HFFc6 (cell line): Measurements from ENCODE around the gene SLC23A2. TPM values are rescaled to one million over a fixed set of nuclear protein-coding genes. Genes with fewer than 3 reads are reported as not detected.

ENCODE experiments used
- DNase-seq: peaks from one replicate; pipeline ENCODE4 v3.0.0-alpha.2; 2018
- H3K27ac Mint-ChIP-seq: 2 replicates; pipeline ENCODE4 v1.8.0; 2020; ENCODE audit warnings: mild to moderate bottlenecking, mixed read lengths
- H3K27me3 Mint-ChIP-seq: 2 replicates; pipeline ENCODE4 v1.8.0; 2021; ENCODE audit warnings: mild to moderate bottlenecking, moderate library complexity, mixed read lengths; ENCODE audit not compliant: insufficient read depth
- H3K36me3 Mint-ChIP-seq: 2 replicates; pipeline ENCODE4 v1.8.0; 2021; ENCODE audit warnings: low read depth, mixed read lengths
- H3K4me1 Mint-ChIP-seq: 2 replicates; pipeline ENCODE4 v1.8.0; 2020; ENCODE audit warnings: low read depth, mixed read lengths
- H3K4me3 Mint-ChIP-seq: 2 replicates; pipeline ENCODE4 v1.8.0; 2020; ENCODE audit warnings: mild to moderate bottlenecking, moderate library complexity, mixed read lengths
- H3K9me3 Mint-ChIP-seq: 2 replicates; pipeline ENCODE4 v1.8.0; 2020; ENCODE audit warnings: mild to moderate bottlenecking, mixed read lengths
- CTCF ChIP-seq: fragments of 200-600 bp; sonication (generic); IDR thresholded peaks from 2 replicates; pipeline ENCODE4 v1.5.0; 2021; ENCODE audit warnings: antibody characterized with exemption, mild to moderate bottlenecking
- total RNA-seq, 6 experiments: library from RNA; stranded (reverse); fragmentation: NEBNext Ultra II Directional; extraction: Animal tissue kit (Norgen Biotek cat#: 25700); gene quantifications; 2 replicates in 1 of 6; 3 replicates in 5 of 6; pipeline ENCODE4 v1.2.3, GENCODE V29; 2021

The SLC23A2 gene
- total RNA-seq, 6 experiments from 2014 or later: 12.5 to 17.2 (median 15.7) TPM

DNA sequence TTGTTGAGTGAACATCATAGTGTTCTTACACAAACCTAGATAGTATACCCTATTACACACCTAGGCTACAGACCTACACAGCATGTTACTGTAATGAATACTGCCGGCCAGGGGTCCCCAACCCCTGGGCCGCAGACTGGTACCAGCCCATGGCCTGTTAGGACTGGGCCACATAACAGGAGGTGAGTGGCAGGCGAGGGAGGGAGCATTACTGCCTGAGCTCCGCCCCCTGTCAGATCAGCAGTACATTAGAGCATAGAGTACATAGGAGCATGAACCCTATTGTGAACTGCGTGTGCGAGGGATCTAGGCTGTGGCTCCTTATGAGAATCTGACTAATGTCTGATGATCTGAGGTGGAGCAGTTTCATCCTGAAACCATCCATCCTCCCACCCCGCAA is 153.3 kb downstream of the SLC23A2 start:
- TF ChIP-seq CTCF: no peak
- Mint-ChIP-seq H3K27me3 (peaks cover 6% of the 10 kb centered on the region), H3K4me1 (no peaks in the 10 kb centered on the region), H3K36me3 (no peaks in the 10 kb centered on the region; the same call in 1 of the 2 replicates), H3K27ac (no peak overlapping the region), H3K9me3 (peaks cover 3% of the 10 kb centered on the region; the same call in 1 of the 2 replicates), H3K4me3 (no peak overlapping the region)
- no peak for DNase-seq

GRCh38 chr20:4846821-4847220 is 154.5 kb downstream of the SLC23A2 start:
- peaks cover 6% of the 10 kb centered on the region for H3K27me3 Mint-ChIP-seq
- DNase-seq: no peak
- H3K27ac Mint-ChIP-seq: no peak overlapping the region
- H3K4me3 Mint-ChIP-seq: no peak overlapping the region
- no peaks in the 10 kb centered on the region for H3K4me1 Mint-ChIP-seq
- TF ChIP-seq CTCF: no peak
- H3K9me3 Mint-ChIP-seq: peaks cover 3% of the 10 kb centered on the region; the same call in 1 of the 2 replicates
- no peaks in the 10 kb centered on the region; the same call in 1 of the 2 replicates for H3K36me3 Mint-ChIP-seq

- no peaks in the 10 kb centered on the region; the same call in 1 of the 2 replicates for H3K36me3 Mint-ChIP-seq
- no peak for TF ChIP-seq CTCF
- H3K4me3 Mint-ChIP-seq: no peak overlapping the region
- H3K27me3 Mint-ChIP-seq: peaks cover 10% of the 10 kb centered on the region
- H3K27ac Mint-ChIP-seq: no peak overlapping the region
- H3K4me1 Mint-ChIP-seq: no peaks in the 10 kb centered on the region
- H3K9me3 Mint-ChIP-seq: peaks cover 3% of the 10 kb centered on the region; the same call in 1 of the 2 replicates
- DNase-seq: no peak
Measured at GRCh38 chr20:4844751-4845465, 156.4 kb downstream of the SLC23A2 start.

- Mint-ChIP-seq H3K4me3 (no peak overlapping the region), H3K9me3 (peaks cover 3% of the 10 kb centered on the region; the same call in 1 of the 2 replicates), H3K27ac (no peak overlapping the region), H3K36me3 (no peaks in the 10 kb centered on the region; the same call in 1 of the 2 replicates), H3K27me3 (peaks cover 13% of the 10 kb centered on the region), H3K4me1 (no peaks in the 10 kb centered on the region)
- DNase-seq: no peak
- TF ChIP-seq CTCF: no peak
Measured at GRCh38 chr20:4844325-4844724, 157.0 kb downstream of the SLC23A2 start.

- Mint-ChIP-seq H3K4me1 (no peaks in the 10 kb centered on the region), H3K9me3 (peaks cover 3% of the 10 kb centered on the region; the same call in 1 of the 2 replicates)
Measured at GRCh38 chr20:4840801-4841200, 160.5 kb downstream of the SLC23A2 start.

More at GRCh38 chr20:4840801-4841200, 160.5 kb downstream of the SLC23A2 start:
- no peak for DNase-seq
- H3K4me3 Mint-ChIP-seq: no peak overlapping the region
- H3K36me3 Mint-ChIP-seq: no peaks in the 10 kb centered on the region; the same call in 1 of the 2 replicates
- H3K27me3 Mint-ChIP-seq: peaks cover 32% of the 10 kb centered on the region
- no peak overlapping the region for H3K27ac Mint-ChIP-seq
- no peak for TF ChIP-seq CTCF
